Thoracic aorta (tissue), 2 donors: ENCODE data around the gene CHAC2. TPM values are rescaled to one million over a fixed set of nuclear protein-coding genes. Genes with fewer than 3 reads are reported as not detected.

Experiments
- ATAC-seq: fragments of 150-250 bp; one replicate; pipeline ENCODE4 v1.8.0; 2017; ENCODE audit warnings: low read depth; ENCODE audit not compliant: insufficient number of reproducible peaks, low FRiP score
- DNase-seq: peaks from one replicate; pipeline ENCODE4 v3.0.0-alpha.2; 2020; ENCODE audit warnings: low spot score
- H3K27ac ChIP-seq, 2 donors: fragments of 200-600 bp; sonication (generic); 1 replicate in 1 of 2; 2 replicates in 1 of 2; pipeline ENCODE4 v1.5.1; 2016; ENCODE audit warnings: mild to moderate bottlenecking in 2 of 2, moderate library complexity in 2 of 2
- H3K27me3 ChIP-seq: fragments of 200-600 bp; sonication (generic); replicated peaks from 2 replicates; pipeline ENCODE4 v1.6.0; 2016; ENCODE audit warnings: mild to moderate bottlenecking; ENCODE audit not compliant: insufficient read depth
- H3K36me3 ChIP-seq: fragments of 200-600 bp; sonication (generic); one replicate; pipeline ENCODE4 v1.5.1; 2016
- H3K4me1 ChIP-seq, 2 donors: fragments of 200-600 bp; sonication (generic); 1 replicate in 1 of 2; 2 replicates in 1 of 2; pipeline versions ENCODE4 v1.5.1 to v1.6.0; 2016; ENCODE audit warnings: low read depth in 2 of 2, mild to moderate bottlenecking in 1 of 2; ENCODE audit not compliant: control insufficient read depth in 1 of 2
- H3K4me3 ChIP-seq: fragments of 200-600 bp; sonication (generic); 2 replicates; pipeline ENCODE4 v1.5.1; 2016; ENCODE audit warnings: mild to moderate bottlenecking
- H3K9me3 ChIP-seq: fragments of 200-600 bp; sonication (generic); 2 replicates; pipeline ENCODE4 v1.5.1; 2016
- CTCF ChIP-seq: fragments of 200-600 bp; sonication (generic); IDR thresholded peaks from one replicate; pipeline ENCODE4 v1.5.1; 2019; ENCODE audit warnings: antibody characterized with exemption
- total RNA-seq, 2 donors: library from RNA; depleted of rRNA; stranded (reverse); fragments of >200 nt; gene quantifications; one replicate each; pipeline versions ENCODE4 v1.1.0 to v1.2.3, GENCODE V29; 2016

CHAC2 gene
- total RNA-seq, 2 donors from 2014 or later = 1.5 to 1.8 TPM

DNA sequence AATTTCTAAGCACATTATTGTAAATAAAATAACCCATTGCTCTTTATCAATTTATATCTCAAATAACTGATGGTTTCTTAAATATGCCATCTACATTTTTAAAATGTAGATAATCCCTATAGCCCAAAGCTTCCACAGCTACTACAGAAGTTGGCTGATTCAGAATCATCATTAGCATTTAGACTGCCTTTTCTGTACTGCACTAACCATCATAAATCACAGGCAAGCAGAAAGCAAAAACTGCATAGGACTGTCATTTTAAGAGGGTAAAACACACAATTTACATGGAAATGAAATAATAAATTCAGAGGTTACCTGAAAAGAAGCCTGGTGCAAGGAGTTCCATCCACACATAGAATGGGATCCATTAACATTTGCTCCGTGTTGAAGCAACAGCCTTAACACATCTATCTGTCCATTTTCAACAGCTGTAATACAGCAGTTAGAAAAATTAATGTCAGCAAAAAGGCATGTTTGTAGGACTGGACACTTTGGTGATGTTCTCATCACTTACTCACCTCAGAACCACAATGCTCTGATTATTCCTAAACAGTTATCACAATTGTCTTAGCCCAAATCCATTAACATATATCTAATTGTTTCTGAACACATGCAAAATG lies 38.4 kb upstream of the CHAC2 start:
- ATAC-seq = no peak

DNA sequence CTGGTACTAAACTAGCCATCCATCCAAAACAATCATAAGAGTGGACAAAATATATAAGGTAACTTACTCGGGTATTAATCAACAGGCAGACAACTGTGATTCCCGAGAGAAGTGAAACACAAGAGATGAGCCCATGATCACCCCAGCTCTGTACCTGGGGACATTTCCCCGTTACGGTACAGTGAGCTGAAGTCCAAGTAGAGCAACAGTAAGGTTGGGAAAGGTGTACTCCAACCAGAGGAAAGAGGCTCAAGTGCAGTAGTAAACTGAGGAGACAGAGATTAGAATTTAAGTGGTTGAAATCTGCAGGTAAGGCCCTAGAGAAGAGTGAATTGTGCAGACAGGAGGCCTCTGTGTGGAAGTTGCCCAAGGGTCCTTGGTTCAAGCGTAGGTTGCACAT lies 30.5 kb upstream of the CHAC2 start:
- ATAC-seq (no peak), DNase-seq (no peak)
- no peak for TF ChIP-seq CTCF
- Histone ChIP-seq H3K4me1 (peaks cover 10 to 22% of the 10 kb centered on the region in 2 donors), H3K36me3 (no peaks in the 10 kb centered on the region), H3K27ac (no peak overlapping the region), H3K4me3 (no peak overlapping the region), H3K9me3 (no peaks in the 10 kb centered on the region), H3K27me3 (no peaks in the 10 kb centered on the region)

More for the DNA sequence above, 38.4 kb upstream of the CHAC2 start:
- no peaks in the 10 kb centered on the region for H3K9me3 ChIP-seq
- no peak overlapping the region for H3K4me3 ChIP-seq
- DNase-seq = no peak
- H3K36me3 ChIP-seq = no peaks in the 10 kb centered on the region
- TF ChIP-seq CTCF = no peak
- H3K4me1 ChIP-seq = peaks cover 0 to 1% of the 10 kb centered on the region in 2 donors
- no peak overlapping the region for H3K27ac ChIP-seq
- H3K27me3 ChIP-seq = no peaks in the 10 kb centered on the region

DNA sequence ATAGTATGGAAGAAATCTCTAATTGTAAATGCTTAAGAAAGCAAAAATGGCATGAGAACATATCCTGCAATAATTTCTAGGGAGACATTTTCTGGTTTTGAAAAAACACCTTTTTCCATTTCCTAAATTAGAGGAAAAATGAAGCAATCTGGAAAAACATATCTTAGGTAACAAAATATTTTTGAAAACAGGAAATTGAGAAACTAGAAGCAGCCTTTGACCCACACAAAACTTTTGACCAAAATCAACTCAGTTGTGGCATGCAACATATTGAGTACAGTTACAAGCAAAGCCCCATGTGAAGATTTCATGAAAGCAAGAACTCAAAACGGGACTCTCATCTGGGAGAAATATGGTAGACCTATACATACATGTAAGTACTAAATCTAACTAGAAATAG lies 28.6 kb upstream of the CHAC2 start:
- Histone ChIP-seq H3K4me3 (no peak overlapping the region), H3K27me3 (no peaks in the 10 kb centered on the region), H3K9me3 (no peaks in the 10 kb centered on the region), H3K4me1 (peaks cover 23 to 41% of the 10 kb centered on the region in 2 donors), H3K36me3 (no peaks in the 10 kb centered on the region), H3K27ac (no peak overlapping the region)
- DNase-seq (no peak), ATAC-seq (no peak)
- no peak for TF ChIP-seq CTCF

GRCh38 chr2:53740170-53740569 lies 27.4 kb upstream of the CHAC2 start:
- no peaks in the 10 kb centered on the region for H3K27me3 ChIP-seq
- DNase-seq (no peak), ATAC-seq (no peak)
- H3K36me3 ChIP-seq = no peaks in the 10 kb centered on the region
- H3K9me3 ChIP-seq = no peaks in the 10 kb centered on the region
- TF ChIP-seq CTCF = peak; percentile 36
- H3K4me1 ChIP-seq = peaks cover 23 to 43% of the 10 kb centered on the region in 2 donors
- H3K4me3 ChIP-seq = no peak overlapping the region
- H3K27ac ChIP-seq = no peak overlapping the region

DNA sequence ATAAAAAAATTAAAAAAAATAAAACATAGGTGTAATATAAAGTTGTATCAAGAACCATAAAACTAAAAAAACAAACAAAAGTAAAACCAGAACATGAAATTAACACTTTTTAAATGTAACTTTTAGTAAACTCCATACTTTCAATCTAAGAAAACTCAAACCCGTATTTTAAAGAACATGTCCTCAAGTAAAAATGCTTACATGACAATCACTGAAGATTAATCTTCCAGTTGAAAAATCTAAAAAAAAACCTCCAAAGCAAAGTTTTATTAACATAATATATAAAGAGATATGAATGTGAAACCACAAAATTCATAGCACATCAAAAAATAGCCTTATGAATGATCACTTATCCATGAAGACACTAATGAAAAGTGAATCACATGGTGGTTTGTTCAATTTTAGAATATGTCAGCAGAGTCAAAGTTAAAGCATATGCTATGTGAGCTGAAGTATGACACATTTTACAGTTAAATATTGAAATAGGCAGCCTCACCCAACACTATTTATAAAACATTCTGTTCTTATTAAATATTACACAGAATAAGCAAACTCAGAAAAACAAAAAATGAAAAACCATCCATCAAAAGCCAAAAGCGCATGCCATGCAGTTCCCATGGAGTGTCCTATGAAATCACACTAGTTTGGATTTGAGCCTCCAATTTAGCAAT lies 23.1 kb upstream of the CHAC2 start:
- H3K27ac ChIP-seq = peak overlapping the region; percentile 73 to 83

More for the DNA sequence above, 23.1 kb upstream of the CHAC2 start:
- peaks cover 18 to 38% of the 10 kb centered on the region in 2 donors for H3K4me1 ChIP-seq
- H3K27me3 ChIP-seq = no peaks in the 10 kb centered on the region
- no peaks in the 10 kb centered on the region for H3K36me3 ChIP-seq
- peak overlapping the region; percentile 41 for H3K4me3 ChIP-seq
- no peak for TF ChIP-seq CTCF
- DNase-seq (no peak), ATAC-seq (peak; percentile 71)
- no peaks in the 10 kb centered on the region for H3K9me3 ChIP-seq
